GM21367 (cell line): ENCODE results near the gene KRT36.

ENCODE experiments used
- ATAC-seq: cut with Tn5 transposase; IDR thresholded peaks from one replicate; pipeline ENCODE4 v1.9.1; 2021; ENCODE audit not compliant: unreplicated experiment

The KRT36 gene

DNA sequence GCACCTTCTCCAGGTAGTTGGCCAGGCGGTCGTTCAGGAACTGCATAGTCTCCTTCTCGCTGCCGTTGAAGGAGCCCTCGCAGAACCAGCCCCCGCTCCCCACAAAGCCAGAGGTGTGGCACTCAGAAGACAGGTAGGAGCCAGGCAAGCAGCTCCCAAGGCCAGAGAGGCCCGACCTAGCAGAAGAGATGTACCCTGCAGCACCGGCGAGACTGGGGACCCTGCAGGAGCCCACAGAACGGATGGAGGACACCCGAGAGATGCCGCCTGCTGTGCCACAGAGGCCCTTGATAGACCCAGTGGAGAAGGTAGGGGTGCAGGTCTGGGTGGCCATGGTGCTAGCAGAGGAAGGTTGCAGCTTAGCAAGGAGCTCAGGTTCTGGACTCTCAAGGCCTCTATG, at the start of gene KRT36:
Gene KRT36, minus strand, starts transcription at position 380 of the 400 bp plus-strand sequence. Its CDS starts 46 bp downstream, at position 334.
- no peak for ATAC-seq

DNA sequence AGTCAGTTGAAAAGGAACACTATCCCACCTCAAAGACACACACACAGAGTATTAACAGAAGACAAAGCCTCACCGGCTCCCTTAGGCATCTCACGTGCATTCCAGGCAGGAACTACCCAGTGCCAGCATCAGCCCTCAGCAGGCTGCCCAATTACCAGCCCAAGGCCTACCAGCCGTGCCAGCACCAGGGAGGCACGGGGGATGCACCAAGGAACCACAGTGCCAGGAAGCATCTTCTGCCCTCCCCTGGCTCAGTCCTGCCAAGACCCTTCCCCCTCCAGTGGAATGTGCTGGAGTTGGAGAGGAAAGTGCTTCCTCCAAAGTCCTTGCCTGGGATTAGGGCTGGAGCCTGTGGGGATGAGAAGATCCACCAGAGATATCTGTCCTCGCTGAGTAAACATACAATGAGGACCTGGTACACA, 49.4 kb upstream of the KRT36 start:
- ATAC-seq, result no peak

DNA sequence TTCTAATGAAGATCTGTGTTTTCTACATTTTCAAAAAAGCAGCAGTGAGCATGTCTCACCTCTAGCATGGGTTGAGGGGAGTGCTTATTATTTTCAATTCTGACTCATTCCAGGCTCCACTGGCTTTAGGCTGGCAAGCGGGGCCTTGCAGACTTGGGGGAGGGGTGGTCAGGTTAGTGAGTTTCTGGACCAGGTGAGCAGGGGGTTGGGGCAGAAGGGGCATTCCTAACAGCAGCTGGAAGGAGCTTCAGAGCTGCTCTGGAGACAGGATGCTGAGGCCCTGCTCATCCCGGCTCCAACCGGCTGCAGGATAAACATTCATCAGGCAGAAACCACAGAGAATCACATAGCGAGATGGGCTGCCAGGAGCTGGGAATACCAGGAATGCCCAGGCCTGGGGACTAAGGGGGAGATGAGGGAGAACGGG, 48.9 kb upstream of the KRT36 start:
- ATAC-seq, result no peak

DNA sequence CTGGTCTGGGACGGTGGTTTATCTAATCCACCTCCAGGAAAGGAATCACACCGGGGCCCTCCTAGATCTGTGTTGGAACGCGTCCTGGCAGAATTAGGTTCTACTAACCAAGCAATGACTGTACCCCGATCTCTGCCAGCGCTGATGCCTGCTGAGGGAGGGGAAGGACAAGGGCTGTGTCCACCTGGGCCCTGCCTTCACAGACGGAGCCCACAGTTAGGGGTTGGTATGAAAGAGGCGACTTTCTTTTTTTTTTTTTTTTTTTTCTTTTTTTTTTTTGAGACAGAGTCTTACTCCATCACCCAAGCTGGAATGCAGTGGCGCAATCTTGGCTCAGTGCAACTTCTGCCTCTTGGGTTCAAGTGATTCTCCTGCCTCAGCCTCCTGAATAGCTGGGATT, 48.3 kb upstream of the KRT36 start:
- ATAC-seq, result no peak

DNA sequence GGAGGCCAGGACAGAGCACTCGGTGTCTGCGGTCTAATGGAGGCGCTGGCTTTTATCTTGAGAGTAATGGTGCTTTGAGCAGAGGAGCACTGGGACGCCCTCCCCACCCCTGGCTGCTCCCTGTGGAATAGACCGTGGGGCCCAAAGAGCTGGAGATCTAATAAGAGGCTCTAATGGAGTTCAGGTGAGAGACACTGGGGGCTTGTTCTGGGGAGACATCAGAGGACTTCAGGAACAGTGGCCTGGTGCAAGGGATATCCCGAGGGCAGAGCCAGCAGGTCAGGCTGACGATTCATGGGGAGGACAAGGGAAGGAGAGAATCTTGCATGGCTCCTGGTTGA, 47.9 kb upstream of the KRT36 start:
- ATAC-seq, result no peak

DNA sequence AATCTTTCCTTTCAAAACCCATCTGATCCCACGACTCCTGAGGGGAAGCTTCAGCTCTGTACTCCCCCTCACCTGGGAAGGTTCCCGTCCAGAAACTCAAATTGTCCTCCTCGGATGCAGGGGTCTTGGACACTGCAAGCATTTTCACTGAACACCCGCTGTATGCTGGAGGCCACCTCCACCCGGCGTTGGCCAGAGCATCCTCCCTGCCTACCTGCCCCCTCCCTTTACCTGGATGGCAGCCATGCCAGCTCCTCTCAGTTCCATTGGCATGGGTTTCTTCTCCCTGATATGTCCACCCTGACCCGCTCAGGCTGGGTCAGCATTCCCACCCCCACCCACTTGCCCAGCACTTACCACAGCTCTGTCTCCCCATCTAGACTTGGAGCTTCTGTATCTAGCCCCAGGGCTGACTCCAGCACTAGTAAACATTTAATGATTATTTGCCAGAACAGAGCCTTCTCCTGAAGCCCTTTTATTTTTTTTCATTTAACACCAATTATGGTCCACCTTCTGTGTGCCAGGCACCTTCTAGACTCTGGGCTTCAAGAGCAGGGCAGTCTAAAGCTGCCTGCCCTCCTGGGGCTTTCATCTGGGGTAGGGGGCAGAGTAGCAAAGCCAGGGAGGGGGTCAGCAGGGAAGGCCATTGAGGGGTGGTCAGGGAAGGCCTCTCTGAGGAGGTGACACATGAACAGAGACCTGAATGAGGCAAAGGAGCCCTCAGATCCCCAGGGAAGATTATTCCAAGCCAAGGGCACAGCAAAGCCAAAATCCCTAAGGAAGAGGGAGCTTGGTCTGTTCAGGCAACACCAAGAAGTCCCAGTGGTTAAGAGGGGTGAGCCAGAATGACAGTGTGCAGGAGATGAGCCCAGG, 47.3 kb upstream of the KRT36 start:
- ATAC-seq, result no peak

DNA sequence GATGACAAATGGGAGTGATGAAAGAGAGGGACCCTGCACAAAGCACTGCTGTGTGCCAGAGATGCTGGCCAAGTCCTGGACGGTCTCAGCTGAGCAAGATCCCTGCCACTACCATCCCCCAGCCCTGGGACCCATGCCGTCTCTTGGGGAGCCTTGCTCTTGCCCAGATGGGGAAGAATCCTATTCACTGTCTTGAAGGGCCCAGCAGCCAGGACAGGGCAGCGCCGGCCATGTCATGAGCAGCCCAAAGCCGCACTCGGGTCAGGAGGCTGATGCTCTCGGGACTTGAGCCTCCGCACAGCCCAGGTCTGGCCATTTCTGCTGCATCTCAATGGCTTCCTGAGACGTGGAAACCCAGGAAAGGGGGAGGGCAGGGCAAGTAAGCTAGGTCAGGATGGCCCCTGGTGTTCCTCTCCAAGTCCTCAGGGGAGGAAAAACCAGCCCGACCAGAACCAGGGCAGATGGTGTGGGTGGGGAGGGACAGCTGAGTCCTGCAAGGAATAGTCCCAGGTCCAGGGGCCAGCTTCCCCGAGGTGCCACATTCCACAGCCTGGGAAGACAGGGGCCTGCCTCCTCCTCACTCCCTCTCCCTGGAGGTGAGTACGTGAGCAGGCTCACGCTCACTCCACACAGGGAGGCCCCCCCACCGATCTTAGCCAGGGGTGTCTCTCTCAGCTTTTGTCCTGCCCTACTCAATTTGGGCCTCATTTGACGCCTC, 46.2 kb upstream of the KRT36 start:
- no peak for ATAC-seq

DNA sequence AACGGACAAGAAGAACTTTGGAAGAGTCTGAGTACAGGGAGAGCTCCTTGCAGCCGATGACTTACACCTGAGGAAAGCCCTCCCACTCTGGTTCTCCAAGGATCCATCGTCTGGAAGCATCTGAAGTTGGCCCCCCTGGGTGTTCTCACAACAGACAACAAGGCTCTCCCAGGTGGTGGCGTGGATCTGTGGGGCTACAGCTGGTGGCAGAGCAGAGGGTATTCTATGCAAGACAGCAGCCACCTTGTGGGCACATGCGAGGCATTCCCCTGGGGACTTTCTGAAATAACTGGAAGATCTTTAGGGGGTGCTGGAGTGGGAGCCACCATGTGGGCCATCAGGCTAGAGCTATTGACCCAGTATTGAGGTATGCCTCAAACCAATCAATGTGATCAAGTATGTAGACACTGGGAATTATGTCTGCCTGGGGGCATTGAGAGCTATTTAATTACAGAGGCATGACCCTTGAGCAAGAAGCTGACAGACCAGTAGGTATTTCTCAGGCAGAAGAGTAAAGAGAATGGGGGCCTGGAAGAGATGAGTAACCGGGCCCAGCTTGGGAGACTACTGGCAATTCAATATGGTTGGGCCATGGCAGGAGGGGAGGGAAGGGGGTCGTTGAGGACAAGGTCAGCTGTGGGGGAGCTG, 45.3 kb upstream of the KRT36 start:
- ATAC-seq, result no peak

DNA sequence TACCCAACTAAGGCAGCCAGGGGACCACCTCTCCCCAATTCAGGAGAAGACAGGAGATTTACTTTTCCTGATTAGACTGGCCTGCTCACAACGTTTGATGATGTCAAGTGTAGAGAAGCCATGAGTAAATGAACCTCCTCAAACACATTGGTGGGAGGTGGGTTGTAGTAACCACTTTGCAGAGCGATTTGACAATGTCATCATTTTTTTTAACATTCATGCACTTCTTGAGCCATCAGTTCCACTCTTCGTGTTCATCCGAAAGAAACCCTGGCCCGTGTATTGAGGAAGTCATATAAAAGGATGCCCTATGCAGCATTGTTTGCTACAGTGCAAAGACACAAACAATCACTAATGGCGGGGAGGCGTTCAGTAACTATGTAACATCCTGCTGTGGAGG, 43.9 kb upstream of the KRT36 start:
- ATAC-seq, result no peak

DNA sequence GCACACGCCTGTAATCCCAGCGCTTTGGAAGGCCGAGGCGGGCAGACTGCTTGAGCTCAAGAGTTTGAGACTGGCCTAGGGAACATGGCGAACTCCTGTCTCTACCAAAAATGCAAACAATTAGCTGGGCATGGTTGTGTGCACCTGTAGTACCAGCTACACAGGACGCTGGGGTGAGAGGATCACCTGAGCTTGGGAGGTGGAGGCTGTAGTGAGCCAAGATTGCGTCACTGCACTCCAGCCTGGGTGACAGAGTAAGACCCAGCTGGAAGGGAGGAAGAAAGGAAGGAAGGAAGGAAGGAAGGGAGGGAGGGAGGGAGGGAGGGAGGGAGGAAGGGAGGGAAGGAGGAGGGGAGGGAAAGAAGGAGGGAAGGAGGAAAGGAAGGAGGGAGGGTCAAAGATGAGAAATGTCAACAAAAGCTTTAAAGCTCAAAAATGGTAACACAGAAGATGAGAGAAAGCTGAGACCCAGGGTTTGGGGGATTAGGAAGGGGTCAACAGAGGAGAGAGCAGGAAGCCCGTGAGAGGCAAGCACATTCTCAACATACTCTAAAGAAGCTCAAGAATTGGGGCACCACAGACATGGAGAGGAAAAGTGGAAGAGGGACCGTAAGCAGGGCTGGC, 43.3 kb upstream of the KRT36 start:
- ATAC-seq, result no peak

DNA sequence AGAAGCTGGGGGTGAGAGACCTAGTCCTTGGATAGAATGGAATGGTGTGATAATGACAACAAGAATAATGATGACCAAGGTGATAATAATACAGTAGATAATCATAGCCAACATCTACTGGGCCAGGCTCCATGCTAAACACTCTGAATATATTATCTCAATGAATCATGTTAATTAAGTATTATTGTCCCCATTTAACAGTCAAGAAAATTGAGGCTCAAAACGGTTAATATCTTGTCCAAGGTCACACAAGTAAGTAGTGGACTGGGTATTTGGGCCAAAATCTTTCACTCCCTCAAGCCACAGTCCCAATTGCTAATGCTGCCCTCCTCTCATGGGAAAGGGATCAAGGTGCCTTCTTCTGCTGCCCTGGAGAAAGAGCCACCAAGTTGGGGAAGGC, 42.3 kb upstream of the KRT36 start:
- no peak for ATAC-seq

DNA sequence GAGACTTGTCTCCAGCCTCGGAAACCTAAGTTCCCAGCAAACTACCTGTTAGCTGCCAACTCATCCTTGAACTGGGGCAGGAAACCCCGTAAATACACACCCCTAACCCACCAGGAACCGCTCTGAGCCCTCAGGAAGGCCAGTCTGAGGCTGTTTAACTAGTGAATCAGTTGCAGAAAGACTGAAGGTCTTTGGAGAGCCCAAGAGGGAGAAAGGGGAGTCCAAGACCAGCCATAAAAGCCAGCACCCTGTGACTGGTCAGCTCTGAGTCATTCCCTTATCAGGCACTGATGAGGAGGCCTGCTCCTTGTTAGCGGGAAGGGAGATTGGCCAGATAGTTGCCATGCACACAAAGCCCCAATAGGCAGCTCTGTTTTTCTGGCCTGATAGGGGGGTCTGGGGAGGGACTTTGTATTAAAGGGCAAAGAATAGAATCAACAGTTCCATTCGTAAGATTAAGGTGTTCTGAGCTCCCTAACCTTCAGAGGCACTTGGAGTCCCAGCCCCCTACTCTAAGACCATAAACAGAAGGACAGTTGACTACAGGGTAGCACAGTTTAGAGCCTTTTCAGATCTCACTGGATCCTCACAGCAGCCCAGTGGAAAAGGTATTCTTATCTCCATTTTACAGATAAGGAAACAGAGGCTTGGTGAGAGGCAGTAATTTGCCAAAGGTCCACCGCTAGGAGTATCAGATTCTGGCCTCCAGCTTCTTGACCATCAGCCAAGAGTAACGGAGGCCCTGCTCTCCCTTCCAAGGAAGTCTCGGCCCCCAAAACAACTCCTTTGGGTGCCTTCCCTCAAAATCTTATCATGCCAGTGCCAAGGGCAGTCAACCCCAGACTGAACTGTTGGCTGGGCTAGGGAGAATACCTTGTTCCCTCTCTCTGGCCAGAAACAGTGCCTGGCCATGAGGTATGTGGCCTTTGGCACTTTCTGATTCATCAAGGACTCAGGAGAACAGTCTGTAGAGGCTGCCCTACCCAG, 40.6 kb upstream of the KRT36 start:
- no peak for ATAC-seq

DNA sequence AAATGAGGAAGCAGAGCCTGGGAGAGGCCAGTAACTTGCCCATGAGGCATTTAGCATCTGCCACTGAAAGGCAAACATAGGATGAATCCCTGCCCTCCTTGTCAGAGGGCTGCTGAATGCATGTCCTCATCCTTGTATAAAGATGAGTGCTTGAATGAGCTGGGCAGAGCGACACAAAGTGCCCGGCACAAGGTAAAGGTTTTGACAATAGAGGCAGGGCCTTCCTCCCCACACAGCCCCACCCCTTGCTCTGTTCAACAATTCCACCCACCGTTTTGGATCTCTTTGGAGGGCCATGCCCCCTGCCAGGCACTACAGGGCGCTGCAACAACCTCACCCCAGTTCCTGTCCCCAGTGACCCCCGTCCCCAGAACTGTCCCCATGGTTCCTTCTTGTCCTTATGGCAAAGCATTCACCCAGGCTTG, 39.8 kb upstream of the KRT36 start:
- ATAC-seq, result no peak

DNA sequence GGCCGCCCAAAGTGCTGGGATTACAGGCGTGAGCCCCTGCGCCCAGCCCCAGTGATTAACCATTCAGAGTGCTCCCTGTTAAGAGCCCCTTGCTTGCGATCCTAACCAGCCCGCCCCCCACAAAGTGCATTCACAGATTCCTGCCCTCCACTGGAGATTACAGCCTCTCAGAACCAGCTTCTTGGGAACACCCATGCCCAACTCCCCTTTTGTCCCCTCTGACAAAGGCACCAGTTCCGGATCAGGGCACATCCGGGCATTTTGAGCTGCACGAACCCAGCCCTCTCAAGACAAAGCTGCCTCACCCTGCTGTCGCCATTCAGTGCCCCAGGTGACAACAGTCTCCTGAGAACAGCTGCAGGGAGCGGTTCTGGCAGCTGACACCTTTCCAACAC, 39.2 kb upstream of the KRT36 start:
- ATAC-seq, result no peak

DNA sequence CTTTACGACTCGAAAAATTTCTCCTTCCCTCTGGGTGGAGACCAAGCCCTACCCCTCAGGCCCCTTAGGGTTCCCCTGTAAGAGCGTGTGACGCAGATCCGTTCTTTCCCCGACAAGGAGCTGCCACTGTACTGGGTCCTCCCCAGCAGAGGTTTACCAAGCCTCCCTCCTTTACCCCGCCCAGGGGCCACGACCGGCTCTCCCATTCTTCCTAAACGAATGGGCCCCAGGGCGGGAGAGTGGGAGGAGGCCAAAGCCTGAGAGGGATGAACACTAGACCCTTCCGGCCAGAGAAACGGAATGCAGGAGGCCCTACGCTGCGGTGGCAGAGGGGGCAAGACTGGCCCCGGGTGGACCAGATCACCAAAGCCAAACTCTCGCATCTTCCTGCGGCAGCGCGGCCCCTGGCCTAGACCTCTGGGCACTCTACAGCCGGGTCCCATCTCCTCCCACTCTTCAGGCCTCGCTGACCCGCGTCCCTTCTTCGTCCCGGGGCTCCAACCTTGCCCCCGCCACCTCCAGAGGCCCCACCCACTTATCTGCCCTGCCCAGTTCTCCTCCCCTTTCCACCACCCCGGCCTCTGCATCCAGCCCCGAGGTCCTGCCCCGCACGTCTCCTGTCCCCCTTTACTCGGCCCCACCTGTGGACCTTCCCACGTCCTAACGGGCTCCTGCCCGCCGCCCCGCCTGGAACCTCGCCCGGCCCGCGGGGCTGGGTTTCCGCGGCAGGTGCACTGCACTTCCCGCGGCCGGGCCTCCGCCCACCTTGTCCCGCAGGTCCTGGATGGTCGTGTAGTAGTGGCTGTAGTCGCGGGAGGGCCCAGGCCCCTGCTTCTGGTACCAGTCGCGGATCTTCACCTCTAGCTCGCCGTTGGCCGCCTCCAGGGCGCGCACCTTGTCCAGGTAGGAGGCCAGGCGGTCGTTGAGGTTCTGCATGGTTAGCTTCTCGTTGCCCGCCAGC, 37.6 kb upstream of the KRT36 start:
- ATAC-seq, result no peak

DNA sequence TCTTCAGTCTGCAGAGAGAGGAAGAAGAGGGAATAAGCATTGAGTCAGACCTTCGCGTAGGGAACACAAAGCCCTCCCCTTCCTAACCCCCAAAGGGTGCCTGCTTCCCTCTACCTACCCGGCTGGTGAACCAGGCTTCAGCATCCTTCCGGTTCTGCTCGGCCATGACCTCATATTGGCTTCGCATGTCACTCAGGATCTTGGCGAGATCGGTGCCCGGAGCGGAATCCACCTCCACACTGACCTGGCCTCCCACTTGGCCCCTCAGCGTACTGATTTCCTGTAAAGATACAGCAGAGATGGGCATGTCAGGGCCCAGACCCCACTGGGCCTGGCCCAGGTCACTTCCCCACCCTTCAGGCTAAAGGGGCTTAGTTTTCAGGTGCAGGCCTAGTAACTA, 34.6 kb upstream of the KRT36 start:
- ATAC-seq, result no peak

DNA sequence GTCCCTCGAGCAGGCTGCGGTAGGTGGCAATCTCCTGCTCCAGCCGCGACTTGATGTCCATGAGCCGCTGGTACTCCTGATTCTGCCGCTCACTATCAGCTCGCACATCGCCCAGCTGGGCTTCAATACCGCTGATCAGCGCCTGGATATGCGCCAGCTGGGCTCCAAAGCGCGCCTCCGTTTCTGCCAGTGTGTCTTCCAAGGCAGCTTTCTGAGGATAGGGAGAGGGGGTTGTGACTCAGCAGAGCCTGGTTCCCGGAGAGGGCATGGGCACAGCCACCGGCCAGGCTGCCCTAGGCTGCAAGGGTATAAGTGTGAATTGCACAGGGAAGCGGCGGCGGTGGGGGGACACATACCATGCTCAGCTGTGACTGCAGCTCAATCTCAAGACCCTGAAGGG, 34.1 kb upstream of the KRT36 start:
- ATAC-seq, result no peak

DNA sequence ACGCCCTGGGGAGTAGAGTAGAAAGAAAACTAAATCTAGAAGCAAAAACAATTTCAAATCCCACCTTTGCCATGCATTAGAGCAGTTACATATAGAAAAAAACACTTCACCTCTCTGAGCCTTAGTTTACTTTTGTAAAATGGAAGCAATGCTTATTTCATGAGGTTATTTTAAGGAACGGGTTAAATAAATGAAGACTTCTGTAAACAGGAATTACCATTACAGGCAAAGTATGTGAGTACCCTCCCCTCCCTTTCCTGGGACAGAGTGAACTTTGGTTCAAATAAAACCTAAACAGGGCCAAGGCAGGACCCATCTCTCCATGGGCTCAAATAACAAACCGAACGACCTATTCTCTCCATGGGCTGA, 33.5 kb upstream of the KRT36 start:
- no peak for ATAC-seq
